Lower leg skin (tissue), 4 donors: Measurements from ENCODE around the gene SDK2. TPM values are rescaled to one million over a fixed set of nuclear protein-coding genes. Genes with fewer than 3 reads are reported as not detected.

ENCODE experiments used
- DNase-seq, 2 donors: peaks; one replicate each; pipeline ENCODE4 v3.0.0-alpha.2; 2019; ENCODE audit warnings: low spot score in 2 of 2
- H3K4me3 ChIP-seq: fragments of 200-600 bp; sonication (generic); 2 replicates; pipeline ENCODE4 v1.5.1; 2017; ENCODE audit warnings: mild to moderate bottlenecking, low read depth; ENCODE audit not compliant: poor library complexity, severe bottlenecking
- CTCF ChIP-seq, 3 donors: fragments of 450-650 bp; IDR thresholded peaks; one replicate each; pipeline ENCODE4 v1.5.1; 2016; ENCODE audit warnings: antibody characterized with exemption in 3 of 3, mild to moderate bottlenecking in 3 of 3, moderate library complexity in 2 of 3
- POLR2A ChIP-seq, 2 donors: fragments of 450-650 bp; IDR thresholded peaks; one replicate each; pipeline ENCODE4 v1.6.1; 2016 to 2017; ENCODE audit warnings: antibody characterized with exemption in 2 of 2, mild to moderate bottlenecking in 1 of 2, moderate library complexity in 1 of 2
- WGBS, 2 donors: methylation state at CpG; one replicate each; pipeline ENCODE4 v1.1.5; 2018; 5-methylcytosine and 5-hydroxymethylcytosine counted together
- intact Hi-C: fragments of 100-400 bp; cut with DNase I; formaldehyde crosslinking; loops from one replicate; pipeline ENCODE4 v1.15.0; 2023; ENCODE audit warnings: low total_unique reads
- total RNA-seq, 4 donors: library from RNA; depleted of rRNA; stranded (reverse); fragments of >200 nt; gene quantifications; one replicate each; pipeline ENCODE4 v1.1.0, GENCODE V29; 2016

Gene SDK2
- total RNA-seq, 4 donors from 2014 or later = 1.5 to 4.4 (median 1.6) TPM

GRCh38 chr17:73679476-73679875 lies 35.2 kb upstream of the SDK2 start:
- intact Hi-C loops = no loop called here
- WGBS, 2 donors = 48 to 79% methylated on average over 4 of the region's 4 CpGs
- no peak for DNase-seq
- TF ChIP-seq CTCF (IDR thresholded peaks at IDR 0.05) (no peak), POLR2A (IDR thresholded peaks at IDR 0.05) (no peak)
- H3K4me3 ChIP-seq = no peak overlapping the region

- TF ChIP-seq POLR2A (IDR thresholded peaks at IDR 0.05) (no peak), CTCF (IDR thresholded peaks at IDR 0.05) (no peak)
- DNase-seq = no peak
- WGBS, 2 donors = 72 to 74% methylated on average over 7 of the region's 7 CpGs
- intact Hi-C loops = no loop called here
- H3K4me3 ChIP-seq = no peak overlapping the region
Measured at GRCh38 chr17:73678999-73679398, 34.8 kb upstream of the SDK2 start.

GRCh38 chr17:73669771-73670170 lies 25.5 kb upstream of the SDK2 start:
- intact Hi-C loops = no loop called here
- no peak for DNase-seq
- WGBS, 2 donors = 89 to 93% methylated on average over 3 of the region's 3 CpGs
- TF ChIP-seq CTCF (IDR thresholded peaks at IDR 0.05) (no peak), POLR2A (IDR thresholded peaks at IDR 0.05) (no peak)
- no peak overlapping the region for H3K4me3 ChIP-seq

- WGBS, 2 donors = 45 to 51% methylated on average over 9 of the region's 9 CpGs
- peak; percentile 40 to 66 for DNase-seq
Measured at GRCh38 chr17:73667181-73667959, 23.1 kb upstream of the SDK2 start.

GRCh38 chr17:73663614-73664013 lies 19.4 kb upstream of the SDK2 start:
- intact Hi-C loops = no loop called here
- DNase-seq = no peak
- 84 to 96% methylated on average over 1 of the region's 1 CpG for WGBS, 2 donors

More at GRCh38 chr17:73667181-73667959, 23.1 kb upstream of the SDK2 start:
- intact Hi-C loops = no loop called here
- no peak overlapping the region for H3K4me3 ChIP-seq
- TF ChIP-seq CTCF (IDR thresholded peaks at IDR 0.05) = no peak

More at GRCh38 chr17:73663614-73664013, 19.4 kb upstream of the SDK2 start:
- no peak overlapping the region for H3K4me3 ChIP-seq
- TF ChIP-seq CTCF (IDR thresholded peaks at IDR 0.05) (no peak), POLR2A (IDR thresholded peaks at IDR 0.05) (no peak)
